D341Med (cell line): Measurements from ENCODE around the gene KIF5A.
"Not testable (repeated sequence)": the region's sequence is repeated elsewhere in the genome, so short reads cannot be mapped to it uniquely, and the experiment has no call there.

ENCODE experiments used
- DNase-seq: peaks from one replicate; pipeline ENCODE4 v3.0.0; 2012; ENCODE audit warnings: low spot score

KIF5A gene

DNA sequence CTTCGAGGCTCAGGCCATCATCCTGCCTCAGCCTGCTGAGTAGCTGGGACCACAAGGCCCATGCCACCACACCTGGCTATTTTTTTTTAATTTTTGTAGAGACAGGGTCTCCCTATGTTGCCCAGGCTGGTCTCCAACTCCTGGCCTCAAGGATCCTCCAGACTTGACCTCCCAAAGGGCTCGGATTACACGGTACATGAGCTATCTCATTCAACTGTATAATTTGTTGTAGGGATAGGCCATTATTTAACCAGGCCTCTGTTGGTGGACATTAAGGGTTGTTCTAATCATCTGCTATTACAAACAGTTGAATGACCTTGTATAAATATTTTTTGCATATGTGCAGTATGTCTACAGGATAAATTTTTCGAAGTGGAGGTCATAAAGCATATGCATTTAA, 9.0 kb downstream of the KIF5A start:
- no peak for DNase-seq

DNA sequence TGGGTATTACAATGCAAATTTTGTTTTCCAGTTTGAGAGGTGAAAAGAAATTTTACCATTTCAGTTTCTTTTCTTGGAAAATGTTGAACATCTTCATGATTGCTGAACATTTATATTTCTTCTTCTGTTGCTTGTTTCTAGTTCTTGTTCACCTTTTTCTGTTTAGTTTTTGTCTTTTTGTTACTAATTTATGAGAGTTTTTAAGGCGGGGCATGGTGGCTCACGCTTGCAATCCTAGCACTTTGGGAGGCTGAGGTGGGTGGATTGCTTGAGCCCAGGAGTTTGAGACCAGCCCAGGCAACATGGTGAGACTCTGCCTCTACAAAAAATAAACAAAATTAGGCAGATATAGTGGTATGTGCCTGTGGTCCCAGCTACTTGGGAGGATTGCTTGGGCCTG, 10.7 kb downstream of the KIF5A start:
- DNase-seq: no peak

DNA sequence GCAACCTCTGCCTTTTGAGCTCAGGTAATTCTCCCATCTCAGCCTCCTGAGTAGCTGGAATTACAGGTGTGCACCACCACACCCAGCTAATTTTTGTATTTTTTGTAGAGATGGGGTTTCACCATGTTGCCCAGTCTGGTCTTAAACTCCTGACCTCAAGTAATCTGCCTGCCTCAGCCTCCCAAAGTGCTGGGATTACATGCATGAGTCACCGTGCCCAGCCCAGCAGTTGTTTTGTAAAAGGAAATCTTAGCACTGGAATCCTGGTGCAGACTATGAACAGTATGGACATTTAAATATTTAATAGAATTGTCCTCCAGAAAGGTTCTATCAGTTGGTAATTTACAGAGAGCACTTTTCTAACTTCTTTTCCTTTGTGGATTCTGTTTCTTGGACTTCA, 11.3 kb downstream of the KIF5A start:
- not testable (repeated sequence) for DNase-seq

DNA sequence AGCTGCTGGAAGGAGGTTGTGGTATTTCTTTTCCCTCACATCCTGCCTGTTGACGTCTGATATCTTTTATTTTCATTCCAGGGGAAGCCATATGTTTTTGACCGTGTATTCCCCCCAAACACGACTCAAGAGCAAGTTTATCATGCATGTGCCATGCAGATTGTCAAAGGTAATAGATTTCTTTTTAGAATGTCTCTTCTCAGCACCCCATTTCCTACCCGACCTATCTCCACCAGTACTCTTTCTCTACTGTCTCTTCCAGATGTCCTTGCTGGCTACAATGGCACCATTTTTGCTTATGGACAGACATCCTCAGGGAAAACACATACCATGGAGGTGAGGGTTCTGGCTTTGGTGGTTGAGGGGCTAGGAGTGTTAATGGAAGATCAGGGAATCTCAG, 13.5 kb downstream of the KIF5A start:
- DNase-seq: no peak

DNA sequence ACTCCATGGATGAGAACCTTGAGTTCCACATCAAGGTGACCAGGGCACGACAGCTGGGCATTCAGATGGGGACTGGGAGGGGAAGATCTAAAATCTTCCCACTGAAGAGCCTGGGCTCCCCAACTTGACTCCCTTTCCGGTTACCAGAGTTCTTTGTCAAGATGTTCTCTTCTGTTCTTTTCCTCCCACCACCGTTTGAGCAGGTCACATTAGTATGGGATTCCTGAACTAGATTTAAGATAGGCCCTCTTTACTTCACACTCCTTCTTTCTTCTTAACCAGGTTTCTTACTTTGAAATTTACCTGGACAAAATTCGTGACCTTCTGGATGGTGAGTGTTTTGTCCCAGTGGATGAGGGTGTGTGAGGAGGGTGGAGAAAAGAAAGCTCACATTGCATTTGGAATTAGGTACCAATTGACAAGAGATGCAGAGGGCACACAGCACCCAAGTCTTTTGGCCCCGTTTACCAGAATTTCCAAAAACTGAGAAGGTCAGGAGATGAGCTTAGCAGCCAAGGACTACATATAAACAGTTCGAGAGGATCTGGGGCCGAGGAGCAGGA, 14.4 kb downstream of the KIF5A start:
- no peak for DNase-seq

DNA sequence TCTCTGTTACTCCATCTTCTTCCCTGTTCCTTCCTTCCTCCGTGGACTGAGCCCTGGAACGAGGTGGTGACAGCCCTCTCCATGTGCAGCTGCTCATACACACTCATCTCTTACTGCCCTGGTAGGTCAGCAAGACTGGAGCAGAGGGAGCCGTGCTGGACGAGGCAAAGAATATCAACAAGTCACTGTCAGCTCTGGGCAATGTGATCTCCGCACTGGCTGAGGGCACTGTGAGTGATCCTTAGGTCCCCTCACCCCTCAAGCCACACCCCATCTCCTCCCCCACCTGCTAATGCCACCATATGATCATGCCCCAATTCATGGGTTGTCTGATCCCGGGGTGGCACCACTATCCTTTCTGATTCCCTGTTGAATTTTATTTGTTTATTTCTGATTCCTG, 19.0 kb downstream of the KIF5A start:
- DNase-seq: no peak

DNA sequence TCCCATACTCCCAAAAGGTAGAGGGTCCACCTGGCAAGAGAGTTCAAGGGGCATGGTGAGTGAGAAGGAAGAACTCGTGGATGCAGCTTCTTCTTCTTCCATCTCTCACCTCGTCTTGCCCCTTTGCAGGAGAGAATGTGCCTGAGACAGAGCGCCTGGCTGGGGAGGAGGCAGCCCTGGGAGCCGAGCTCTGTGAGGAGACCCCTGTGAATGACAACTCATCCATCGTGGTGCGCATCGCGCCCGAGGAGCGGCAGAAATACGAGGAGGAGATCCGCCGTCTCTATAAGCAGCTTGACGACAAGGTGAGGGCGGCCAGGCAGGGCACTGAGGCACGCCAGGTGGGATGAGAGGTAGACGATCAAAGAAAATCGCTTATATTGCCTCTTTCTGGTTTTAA, 20.0 kb downstream of the KIF5A start:
- DNase-seq: peak; percentile 25

DNA sequence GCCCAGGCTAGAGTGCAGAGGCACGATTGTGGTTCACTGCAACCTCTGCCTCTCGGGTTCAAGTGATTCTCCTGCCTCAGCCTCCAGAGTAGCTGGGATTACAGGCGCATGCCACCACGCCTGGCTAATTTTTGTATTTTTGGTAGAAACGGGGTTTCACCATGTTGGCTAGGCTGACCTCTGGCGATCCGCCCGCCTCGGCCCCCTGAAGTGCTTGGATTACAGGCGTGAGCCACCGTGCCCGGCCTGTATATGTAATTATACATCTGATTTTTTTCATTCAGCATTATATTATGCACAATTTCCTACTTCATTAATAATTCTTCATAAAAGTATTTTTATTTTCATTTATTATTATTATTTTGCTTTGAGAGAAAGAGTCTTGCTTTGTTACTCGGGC, 20.6 kb downstream of the KIF5A start:
- not testable (repeated sequence) for DNase-seq

DNA sequence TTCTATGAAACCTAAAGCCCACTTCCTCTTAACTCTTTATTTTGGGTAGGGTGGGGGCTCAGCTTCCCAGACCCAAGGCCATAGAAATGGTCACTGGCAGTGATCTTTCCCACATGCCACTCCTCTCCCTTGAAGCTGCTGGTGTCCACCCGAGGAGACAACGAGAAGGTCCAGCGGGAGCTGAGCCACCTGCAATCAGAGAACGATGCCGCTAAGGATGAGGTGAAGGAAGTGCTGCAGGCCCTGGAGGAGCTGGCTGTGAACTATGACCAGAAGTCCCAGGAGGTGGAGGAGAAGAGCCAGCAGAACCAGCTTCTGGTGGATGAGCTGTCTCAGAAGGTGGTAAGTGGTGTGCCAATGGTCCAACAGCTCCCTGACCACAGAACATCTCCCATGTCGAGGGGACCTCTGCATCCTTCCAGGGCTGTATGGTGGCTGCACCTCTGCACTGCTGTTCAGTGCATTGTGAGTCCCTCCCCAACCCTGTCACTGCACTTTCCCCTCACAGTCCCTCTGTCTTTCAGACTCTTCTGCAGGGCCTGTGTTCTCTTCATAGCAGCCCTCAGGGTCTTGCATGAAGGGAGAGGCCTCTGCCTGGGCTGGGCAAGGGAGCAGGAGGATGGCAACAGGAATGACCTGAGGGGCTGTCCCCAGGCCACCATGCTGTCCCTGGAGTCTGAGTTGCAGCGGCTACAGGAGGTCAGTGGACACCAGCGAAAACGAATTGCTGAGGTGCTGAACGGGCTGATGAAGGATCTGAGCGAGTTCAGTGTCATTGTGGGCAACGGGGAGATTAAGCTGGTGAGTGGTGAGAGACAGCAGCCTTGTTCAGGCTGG, 22.3 kb downstream of the KIF5A start:
- no peak for DNase-seq

DNA sequence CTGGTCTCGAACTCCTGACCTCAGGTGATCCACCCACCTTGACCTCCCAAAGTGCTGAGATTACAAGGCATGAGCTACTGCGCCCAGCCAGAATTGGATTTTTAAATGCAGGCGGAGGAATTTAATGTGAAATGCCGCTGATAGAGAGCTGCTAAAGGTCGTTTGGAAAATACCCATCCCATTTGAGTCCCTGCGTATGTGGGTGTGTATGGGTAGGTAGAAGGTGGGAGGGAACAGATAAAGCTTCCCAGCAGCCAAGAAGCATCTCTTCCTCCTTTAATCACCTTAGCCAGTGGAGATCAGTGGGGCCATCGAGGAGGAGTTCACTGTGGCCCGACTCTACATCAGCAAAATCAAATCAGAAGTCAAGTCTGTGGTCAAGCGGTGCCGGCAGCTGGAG, 25.0 kb downstream of the KIF5A start:
- DNase-seq: no peak

DNA sequence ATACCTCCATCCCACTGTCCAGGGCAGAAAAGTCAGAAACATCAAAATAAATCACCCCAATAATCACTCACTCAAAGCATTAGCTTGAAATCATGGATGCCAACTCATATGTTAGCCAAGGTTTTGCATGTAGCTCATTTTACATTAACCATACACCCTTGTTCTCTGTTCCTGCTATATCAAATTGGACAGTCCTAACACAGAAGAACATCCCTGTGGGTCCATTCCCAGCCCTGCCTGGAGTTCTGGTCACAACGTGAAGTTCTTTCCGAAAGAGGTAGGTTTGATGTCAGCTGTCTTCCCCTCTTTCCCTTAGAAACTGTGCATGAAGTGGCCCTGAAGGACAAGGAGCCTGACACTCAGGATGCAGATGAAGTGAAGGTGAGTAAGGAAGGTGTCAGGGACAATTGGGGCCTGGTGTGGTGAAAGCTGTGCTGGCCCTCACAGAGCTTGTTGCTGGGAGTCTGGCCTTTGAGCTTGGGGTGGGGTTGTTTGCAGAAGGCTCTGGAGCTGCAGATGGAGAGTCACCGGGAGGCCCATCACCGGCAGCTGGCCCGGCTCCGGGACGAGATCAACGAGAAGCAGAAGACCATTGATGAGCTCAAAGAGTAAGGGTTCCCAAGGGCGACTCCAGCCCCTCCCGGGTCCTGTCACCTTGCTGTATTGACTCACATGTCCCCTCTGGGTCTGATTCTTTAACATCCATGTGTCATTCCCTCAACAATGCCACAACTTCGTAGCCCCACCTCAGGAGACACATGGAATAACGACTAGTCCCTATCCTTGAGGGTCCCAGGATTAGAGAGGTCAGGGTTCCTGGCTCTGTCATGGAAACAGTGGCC, 26.1 kb downstream of the KIF5A start:
- no peak for DNase-seq

DNA sequence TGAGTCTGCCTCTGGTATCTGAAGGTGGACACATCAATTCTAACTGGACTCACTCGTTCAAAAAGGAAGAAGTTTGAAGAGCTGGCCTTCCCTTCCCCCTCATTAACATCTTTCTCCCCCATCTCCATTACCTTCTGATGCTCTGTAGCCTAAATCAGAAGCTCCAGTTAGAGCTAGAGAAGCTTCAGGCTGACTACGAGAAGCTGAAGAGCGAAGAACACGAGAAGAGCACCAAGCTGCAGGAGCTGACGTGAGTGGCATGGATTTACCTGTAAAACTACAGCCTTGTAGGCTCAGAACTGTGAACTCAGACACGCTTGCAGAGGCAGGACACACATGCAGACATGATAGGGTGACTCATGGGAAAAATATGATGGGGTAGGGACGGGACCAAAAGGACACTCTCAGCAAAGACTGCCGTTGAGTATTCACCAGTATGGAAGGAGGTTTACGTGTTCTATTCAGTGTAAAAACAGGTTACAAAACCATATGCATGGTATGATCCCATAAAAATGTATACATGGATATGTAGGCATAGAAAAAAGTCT, 26.8 kb downstream of the KIF5A start:
- no peak for DNase-seq

DNA sequence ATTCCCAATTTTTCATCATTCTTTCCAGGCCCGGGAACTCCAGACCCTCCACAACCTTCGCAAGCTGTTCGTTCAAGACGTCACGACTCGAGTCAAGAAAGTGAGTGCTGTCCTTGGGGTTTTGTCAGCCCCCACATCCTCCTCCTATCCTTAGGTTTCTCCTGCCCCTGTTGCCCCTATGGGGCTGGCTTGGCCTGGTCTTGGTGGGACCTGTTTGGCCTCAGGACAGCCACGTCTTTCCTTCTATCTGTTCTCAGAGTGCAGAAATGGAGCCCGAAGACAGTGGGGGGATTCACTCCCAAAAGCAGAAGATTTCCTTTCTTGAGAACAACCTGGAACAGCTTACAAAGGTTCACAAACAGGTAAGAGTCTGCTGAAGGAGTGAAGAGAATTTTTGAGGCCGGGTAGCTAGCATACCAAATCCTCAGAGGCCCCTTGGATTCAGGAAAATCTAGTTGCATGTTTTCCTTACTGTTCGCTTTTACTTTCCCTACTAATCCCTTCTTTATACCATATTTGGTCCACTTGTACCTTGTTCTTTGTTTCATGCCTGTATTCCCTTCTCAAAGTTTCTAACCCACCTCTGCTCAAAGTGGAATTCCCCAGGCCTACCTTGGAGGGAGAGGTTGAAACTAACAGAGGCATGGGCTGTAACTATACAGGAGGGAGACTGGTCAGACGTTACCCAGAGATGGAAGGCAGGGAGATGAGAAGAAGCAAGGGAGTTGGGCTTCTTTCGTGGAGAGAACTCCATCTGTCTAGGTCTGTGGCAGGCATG, 28.3 kb downstream of the KIF5A start:
- DNase-seq: no peak

DNA sequence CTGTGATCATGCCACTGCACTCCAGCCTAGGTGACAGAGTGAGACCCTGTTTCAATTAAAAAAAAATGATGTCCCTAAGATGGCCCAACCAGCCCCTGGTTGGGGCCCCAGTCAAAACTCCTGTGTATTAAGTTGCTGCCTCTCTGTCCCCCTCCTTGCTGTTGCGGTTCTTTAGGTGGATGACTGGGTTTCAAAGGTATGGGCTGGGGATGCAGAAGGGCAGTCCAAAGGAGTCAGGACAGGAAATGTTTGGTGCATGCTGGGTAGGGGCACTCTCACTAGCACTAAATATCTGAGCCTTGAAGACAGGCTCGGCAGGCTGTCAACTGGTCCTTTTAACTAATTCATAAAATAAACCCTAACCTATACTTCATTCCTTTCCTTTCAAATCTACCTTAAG, 29.2 kb downstream of the KIF5A start:
- DNase-seq: no peak

DNA sequence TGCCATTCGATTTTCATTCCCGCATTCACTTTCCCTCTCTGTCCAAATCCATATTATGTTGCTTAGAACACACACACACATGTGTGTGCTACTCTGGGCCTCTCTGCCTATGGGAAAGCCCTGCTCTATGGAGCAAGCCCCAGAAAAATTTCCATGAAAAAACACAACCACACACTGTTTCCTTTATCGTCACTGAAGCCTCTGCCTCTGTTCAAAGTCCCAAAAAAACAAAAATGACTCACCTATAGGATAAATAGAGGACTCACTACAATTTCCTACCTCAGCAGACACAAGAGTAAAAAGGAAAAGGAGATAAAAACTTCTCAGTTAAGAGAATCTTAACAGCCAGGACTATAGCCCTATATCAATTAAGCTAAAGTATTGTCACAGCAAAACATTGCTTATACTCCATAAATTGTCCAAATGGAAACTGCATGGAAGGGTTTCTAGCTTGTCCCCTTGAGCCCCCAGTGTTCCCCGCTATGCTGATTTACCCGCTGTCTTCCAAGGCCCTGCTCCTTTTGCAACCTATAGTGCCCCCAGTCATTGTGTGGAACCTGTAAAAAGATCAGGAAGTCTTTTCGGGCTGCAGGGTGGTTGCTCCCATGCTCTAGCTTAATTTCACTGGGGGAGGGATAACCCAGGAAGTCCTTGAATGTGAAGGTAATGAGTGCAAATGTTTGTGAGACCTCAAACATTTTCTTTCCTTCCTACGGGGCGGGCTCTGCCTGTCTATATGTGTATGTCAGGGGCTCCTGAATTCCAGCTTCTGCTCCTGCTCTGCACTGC, 30.0 kb downstream of the KIF5A start:
- no peak for DNase-seq

DNA sequence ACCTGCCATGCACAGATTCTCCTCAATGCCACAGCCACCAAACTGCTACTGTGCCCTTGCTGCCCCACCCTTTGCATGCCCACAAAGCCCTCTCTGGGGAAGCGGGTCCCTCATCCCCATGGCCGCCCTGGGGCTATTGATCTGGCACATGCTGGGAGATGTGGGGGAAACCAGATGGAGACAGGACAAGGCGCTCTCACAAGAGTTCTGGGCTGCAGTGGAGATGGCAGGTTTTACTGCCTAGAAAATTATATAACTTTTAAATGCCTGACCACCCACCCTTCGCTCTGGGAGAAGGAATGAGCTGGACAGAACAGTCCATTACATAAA, 30.6 kb downstream of the KIF5A start:
- no peak for DNase-seq

DNA sequence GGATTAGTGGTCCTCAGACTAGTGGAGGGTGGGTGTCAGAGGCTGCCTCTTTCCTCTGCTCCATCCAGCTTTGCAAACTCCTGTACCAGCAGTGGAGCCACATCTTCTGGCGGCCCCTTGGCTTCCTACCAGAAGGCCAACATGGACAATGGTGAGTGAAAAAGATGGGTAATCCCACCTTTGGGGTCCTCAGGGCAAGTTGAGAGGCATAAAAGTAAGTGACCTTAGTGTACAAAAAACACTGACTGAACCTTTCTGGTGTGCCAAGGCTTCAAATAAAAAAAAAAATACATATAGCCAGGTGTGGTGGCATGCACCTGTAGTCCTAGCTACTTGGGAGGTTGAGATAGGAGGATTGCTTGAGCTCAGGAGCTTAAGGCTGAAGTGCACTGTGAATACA, 32.0 kb downstream of the KIF5A start:
- no peak for DNase-seq

DNA sequence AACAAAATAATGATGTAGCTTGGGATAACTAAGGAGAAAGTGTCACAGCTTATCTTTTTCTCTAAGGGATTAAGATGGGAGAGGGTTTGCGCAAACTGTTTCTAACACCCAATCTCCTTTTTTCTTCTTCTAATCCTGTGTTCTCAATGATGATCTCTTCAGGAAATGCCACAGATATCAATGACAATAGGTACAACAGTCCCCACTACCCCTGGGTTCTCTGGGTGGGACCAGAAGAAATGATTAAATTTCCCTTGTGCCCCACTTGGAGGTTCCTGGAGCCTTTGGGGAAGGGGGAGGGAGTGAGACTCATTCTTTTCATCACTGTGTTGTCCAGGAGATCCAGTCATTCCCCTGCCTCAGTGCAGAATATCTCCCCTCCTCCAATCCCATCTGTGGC, 32.6 kb downstream of the KIF5A start:
- no peak for DNase-seq

DNA sequence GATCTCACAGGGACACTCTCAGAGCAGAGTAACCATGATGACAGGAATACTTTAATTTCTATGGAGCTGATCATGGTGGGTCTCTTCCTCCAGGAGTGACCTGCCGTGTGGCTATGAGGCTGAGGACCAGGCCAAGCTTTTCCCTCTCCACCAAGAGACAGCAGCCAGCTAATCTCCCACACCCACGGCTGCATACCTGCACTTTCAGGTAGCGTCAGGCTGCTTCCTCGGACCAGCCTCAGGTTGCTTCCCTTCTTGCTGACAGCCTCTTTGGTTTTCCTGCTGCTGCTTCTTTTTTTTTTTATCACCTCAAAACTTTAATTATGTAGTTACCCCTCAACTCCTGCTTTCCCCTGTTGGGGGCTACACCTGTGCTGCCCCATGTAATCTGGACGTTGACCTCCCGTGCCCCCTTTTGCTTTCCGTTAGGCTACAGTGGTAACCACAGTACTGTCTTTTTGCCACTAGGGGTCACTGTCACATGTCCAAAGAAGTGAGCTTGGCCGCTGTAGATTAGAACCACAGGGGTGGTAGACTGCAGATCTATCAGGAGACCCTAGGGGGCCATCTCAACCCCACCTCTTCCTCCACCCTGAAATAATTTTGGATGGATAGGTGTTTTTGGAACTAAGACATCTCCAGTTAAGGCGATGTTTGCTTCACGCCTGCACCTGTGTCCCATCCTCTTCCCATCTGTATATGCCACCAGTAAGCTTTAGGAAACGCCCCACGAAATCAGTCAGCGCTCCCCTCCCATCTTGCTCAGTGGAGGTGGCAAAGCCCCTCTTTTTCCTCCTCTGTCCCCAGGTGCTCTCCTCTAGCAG, 33.4 kb downstream of the KIF5A start:
- DNase-seq: peak; percentile 91

DNA sequence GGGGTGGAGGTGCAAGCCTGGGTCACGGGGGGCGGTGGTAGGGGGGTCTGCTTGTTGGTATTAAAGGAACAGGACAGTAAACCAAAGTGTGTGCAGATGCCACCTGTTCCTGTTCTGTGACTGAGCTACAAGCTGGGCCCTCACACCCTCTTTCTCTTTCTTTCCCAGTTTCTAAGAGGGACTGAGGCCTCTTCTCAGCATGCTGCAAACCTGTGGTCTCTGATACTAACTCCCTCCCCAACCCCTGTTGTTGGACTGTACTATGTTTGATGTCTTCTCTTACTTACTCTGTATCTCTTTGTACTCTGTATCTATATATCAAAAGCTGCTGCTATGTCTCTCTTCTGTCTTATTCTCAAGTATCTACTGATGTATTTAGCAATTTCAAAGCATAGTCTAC, 34.2 kb downstream of the KIF5A start:
- no peak for DNase-seq
